Measurements from ENCODE around the gene BACH2. TPM values are rescaled to one million over a fixed set of nuclear protein-coding genes. Genes with fewer than 3 reads are reported as not detected.
"Not testable (repeated sequence)": the region's sequence is repeated elsewhere in the genome, so short reads cannot be mapped to it uniquely, and the experiment has no call there.

Gene BACH2
- total RNA-seq, 1 donor from 2014 or later, result 1.5 TPM

DNA sequence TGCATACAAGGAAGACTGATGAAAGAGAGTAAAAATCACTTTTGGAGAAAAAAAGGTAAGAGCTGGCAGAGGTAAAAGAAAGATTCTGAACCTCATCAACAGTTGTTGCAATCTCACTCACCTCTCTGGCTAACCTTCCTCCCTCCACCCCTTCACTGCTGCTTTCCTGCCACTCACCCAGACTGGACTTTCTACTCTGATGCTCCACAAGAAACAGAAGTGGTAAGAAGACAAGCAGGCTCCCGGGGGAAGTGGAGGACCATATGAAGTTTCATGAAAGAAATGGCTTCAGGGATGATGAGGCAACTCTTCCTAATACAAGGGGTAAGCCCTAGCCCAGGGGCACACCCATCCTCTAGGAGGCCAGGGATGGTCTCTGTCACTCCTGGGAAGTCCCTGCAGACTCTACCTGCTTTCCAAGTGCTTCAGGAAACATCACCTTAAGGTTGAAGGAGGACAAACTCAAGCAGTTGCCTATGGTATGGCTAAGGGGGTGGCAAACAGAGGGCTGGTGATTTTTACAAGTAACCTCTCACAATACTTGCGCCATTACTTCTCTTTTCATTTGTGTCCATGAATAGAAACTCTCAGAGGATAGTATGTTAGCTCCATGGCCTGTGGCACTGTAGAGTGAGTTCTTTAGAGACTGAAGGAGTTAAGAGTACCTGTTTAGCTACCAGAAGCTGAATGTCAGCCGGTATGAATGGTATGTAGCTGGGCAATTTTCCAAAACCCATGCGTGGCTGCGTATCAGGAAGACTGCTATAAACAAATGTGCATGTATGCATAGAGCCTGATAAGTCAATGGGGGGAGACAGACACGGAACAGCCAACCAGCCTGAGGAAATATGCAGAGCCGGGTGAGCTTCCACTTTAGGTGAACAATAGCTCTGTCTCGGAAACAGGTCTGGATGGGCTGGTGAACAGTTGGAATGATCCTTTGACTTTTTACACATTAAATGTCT is 112.0 kb downstream of the BACH2 start:
- DNase-seq (ENCODE audit: low read depth in 2 of 2), result peak; percentile 88 to 92

DNA sequence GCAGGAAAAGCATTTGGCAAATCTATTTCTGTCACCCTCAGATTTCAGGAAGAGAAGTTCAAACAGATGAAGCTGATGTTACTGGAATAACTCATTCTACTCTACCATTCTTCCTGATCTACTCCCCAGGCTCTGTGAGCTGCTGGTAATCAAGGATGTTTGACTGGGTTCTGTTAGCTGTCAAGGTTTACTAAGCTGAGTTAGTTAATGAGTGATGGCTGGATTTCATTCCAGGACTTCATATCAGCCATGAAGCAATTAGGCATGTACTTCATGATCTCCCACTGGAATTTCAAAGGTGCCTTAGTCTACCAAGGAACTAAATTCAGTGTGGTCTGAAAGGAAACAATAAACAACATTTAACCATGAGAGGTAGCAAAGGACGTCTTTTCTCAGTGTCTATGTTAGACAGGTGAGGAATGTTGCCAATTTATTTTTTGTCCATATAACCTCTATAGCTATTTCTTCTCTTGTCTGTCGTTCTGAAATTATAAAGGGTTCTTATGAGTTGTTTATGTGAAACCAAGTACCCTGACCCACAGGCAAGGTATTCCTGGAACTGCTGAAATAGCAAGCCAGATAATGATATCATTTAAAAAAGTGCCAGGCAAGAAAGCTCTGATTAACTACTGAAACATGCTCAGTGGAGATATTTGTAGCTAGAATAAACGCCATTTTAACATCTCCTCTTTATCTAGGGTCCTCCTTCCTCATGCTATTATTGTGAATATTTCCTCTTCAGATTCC is 112.9 kb downstream of the BACH2 start:
- no peak for DNase-seq (ENCODE audit: low read depth in 2 of 2)

DNA sequence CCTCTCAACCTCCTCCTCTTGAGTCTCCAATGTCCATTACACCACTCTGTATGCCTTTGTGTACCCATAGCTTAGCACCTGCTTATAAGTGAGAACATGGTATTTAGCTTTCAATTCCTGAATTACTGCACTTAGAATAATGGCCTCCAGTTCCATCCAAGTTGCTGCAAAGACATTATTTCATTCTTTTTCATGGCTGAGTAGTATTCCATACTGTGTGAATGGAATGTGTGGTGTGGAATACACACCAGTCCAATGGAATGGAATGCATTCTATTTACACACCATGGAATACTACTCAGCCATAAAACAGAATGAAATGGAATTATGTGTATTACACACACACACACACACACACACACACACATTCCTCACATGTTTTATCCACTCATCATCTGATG is 116.1 kb downstream of the BACH2 start:
- DNase-seq (ENCODE audit: low read depth in 2 of 2), result no peak

DNA sequence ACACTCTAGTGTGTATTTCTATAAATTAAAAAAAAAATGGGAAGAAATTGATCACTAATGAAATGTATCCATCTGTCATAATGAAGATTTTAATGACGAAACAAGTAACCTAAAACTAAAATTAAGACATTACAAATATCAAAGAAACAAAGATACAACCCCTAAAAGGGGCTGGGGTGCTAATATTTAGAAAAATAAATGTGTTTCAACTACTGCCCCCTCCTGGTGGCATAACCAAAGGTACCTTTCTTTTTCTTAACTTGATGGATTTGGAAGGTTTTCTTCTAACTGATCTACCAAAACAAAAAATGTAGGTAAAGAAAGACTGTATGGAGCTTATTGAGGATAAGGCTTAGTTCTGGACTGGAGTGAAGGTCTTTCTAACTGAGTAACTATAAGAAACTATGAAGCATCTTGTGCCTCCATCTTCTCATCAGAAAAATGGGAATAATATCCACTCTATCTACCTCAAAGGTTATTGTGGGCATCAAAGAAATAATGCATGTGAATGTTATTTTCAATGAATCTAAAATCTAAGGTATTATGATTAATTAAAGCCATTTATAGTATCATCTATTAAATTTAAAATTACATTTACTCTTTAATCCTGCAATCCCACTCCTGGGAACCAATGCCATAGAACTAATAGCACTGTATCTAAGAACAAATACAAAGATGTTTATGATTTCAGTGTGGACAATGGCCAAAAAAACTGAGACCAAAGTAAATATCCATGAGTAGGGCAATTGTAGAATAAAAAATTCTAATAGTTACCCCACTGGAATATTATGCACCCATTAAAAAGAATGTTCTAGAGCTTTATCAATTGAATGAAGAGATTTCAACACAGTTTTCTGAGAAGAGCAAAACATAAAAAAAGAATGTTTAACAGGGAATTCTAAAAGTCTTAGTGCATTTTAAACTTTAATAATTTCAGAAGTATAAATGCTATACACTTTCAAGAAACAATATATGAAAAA is 117.2 kb downstream of the BACH2 start:
- DNase-seq (ENCODE audit: low read depth in 2 of 2), result no peak

DNA sequence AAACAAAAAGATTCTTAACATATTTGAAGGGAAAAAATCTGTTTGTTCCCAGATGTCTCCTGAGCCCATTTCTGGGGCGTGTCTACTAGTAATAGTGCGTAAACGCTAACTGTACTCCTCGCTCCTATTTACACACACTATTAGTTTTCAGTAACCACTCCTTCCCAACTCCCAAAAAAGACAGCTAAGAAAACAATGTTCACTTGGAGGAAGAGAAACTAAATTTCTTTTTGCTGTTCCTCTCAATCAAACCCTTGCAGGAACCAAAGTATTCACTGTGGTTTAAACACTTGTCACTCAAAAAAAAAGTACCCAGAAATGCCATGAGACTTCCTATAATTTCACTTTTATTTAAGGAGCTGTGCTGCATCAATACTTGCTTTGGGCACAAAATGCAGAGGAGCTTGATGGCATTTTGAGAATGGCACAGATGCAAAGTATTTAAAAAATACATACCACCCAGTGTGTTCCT is 118.2 kb downstream of the BACH2 start:
- no peak for DNase-seq (ENCODE audit: low read depth in 2 of 2)

DNA sequence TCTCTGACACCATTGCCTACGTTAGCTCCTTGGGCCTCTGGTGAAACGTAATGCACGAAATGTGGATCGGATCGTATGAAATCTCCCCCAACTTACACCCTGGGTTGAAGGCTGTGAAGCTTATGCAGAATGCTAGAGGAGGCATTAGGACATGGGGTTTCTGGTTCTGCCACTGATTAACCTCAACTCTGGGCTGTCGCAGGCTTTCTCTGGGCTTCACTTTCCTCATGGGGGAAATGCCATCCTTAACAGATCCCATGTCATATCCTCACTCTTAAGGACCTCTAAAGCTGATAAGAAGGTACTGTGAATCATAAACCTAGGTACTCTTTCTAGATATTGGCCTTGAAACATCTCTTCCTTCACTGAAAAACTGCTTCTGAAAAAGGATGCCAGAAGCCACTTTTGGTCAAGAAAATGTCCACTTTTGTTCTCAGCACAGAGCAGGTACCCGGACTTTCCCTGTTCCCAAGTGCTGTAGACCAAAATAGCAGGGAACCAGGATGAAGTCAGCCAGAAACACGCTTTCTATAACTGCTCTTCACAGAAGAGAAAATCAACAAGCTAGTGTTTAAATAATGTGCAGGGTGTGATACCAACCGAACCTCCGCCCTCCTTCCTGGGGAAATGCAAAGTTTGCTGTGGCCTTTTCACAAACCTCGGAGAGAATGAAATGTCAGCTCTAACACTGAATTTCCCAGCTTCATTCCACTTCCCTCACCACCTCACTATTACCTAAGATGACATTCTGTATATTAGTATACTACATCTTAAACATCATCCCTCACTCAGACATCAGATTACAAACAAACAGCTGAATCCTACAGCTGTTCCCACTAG is 118.9 kb downstream of the BACH2 start:
- no peak for DNase-seq (ENCODE audit: low read depth in 2 of 2)

DNA sequence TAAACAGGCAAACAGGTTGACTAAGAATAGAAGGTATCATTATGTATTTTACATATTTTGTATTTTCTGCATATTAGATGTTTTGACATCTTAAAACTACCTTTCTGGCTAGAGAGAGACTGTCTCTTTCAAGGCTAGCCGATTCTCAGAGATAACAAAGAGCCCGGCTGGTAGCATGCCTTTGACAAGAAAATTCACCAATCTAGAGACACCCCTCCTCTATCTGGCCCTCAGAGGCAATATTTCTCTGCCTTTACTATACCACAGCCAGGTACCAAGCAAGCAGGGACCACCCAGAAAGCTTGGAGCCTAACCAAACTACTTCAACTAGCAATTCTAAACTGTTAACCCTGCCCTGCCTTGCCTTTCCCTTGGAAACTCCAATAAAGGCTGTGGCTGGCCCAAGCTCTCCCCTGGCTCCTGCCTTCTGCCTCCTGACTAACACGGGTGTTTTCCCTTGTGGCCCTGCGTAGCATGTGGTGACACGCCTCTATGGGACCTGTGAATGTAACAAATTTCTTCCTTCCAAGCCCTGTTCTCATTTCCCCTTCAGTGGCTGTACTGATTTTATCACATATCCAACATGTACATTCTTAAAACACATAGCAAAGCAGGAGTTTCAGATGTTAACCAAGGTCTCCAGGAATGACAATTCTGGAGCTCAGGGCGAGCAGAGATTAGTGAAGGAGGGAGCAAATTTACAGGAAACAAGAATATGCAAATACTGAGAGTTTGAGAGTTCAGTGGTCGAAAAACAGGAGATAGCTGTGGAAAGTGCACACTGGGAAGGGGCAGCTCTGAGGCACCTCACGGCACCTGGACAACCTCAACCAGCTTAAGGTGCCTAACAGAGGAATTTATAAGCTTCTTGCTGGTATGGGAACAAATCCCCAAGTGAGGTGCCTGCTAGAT is 120.8 kb downstream of the BACH2 start:
- no peak for DNase-seq (ENCODE audit: low read depth in 2 of 2)

DNA sequence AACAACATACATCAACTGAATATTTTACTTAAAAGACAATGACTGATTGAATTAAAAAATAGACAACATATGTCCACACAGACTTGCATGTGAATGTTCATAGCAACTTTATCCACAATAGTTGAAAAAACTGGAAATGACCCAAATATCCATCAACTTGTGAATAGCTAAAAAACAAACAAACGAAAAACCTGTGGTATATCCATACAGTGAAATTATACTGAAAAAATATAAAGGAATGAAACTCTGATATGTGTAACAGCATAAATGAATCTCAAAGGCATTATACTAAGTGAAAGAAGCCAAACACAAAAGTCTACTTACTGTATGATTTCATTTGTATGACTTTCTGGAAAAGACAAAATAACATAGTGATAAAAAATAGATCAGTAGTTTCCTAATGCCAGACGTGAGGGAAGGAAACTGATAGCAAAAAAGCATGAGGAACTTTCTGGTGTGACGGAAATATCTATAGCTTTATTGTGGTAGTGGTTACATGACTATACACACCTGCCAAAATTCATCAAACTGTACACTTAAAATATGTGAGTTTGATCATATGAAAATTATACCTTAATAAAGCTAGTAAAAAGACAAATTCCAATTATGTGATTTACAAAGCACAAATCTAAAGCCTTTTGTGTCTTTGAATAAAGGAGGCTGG is 123.2 kb downstream of the BACH2 start:
- no peak for DNase-seq (ENCODE audit: low read depth in 2 of 2)

DNA sequence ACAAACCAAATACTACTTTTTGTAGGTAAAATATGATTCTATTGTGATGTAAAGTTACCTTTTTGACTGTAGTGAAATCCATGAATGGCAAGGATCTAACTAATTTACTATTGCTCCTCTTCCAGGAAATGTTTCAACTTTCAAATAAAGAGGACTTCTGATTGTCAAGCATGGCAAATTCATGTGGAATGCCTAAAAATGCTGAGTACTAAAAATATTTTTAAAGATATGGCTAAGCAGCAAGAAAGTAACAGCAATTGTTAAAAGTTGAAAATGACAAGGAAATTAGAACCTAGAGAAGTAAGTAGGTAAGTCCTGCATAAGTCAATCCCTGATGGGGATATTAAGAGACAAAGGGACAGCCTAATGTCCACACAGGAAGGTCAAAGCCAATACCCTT is 126.0 kb downstream of the BACH2 start:
- no peak for DNase-seq (ENCODE audit: low read depth in 2 of 2)

DNA sequence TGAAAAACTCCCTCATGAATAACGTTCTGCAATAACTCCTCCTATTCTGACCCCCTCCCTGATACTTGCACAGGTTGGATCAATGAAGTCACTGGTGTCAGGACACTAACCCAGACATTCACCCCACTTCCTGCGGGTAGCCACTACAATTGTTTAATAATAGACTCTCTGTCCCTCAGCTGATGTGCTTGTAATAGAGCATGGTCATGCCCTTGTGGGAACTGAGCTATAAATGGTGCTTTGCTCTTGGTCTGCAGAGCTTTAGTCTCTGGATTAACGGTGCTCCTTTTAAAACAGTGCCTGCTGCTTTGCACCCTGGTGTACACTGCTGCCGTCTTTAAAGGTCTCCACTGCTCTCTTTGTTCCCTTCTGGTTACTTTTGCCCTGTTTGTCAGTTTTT is 127.3 kb downstream of the BACH2 start:
- DNase-seq (ENCODE audit: low read depth in 2 of 2), result no peak

DNA sequence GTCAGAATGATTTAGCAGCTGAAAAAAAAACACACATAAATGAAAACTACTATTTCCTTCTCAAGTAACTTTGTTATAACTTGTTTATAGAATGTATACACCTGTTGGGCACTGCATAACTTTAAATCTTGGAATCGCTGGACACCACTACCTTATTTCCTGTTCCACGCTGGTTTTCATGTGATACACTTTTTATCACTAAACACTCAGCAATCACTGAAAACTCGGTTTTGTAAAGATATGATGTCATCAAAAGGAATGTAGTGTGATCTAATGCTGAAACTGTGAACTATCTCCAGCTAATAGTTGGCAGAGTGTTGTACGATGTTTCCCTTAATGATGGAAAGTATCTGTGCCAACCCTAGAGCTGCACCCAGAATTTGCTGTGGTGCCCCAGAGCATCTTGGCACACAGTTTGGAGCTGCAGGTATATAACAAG is 127.9 kb downstream of the BACH2 start:
- peak; percentile 15 to 18 for DNase-seq (ENCODE audit: low read depth in 2 of 2)

DNA sequence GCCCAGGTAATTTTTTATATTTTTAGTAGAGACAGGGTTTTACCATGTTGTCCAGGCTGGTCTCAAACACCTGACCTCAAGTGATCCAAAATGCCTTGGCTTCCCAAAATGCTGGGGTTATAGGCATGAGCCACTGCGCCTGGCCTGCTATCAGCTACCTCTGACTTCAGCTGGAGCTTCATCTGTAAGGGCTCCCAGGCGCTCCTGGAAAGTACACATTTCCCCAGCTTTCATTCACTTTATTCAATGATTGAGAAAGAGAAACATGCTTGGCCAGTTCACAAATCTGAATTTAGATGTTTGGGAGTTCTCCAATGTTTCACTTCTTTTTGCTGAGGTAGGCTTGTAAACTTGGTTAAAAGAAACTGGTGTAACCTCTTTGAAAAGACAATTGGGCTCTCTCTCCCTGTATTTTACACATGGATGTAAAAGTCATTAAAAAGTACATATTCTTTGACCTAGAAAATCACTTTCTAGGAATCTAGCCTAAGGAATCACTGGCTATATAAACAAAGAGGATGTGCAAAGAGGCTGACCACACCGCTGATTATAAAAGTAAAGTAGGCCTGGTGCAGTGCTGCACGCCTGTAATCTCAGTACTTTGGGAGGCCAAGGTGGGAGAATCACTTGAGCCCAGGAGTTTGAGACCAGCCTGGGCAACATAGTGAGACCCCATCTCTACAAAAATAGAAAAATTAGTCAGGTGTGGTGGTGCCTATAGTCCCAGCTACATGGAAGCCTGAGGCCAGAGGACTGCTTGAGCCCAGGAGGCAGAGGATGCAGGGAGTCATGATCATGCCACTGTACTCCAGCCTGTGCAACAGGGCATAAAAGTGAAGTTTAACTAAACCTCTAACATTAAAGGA is 128.9 kb downstream of the BACH2 start:
- no peak for DNase-seq (ENCODE audit: low read depth in 2 of 2)

DNA sequence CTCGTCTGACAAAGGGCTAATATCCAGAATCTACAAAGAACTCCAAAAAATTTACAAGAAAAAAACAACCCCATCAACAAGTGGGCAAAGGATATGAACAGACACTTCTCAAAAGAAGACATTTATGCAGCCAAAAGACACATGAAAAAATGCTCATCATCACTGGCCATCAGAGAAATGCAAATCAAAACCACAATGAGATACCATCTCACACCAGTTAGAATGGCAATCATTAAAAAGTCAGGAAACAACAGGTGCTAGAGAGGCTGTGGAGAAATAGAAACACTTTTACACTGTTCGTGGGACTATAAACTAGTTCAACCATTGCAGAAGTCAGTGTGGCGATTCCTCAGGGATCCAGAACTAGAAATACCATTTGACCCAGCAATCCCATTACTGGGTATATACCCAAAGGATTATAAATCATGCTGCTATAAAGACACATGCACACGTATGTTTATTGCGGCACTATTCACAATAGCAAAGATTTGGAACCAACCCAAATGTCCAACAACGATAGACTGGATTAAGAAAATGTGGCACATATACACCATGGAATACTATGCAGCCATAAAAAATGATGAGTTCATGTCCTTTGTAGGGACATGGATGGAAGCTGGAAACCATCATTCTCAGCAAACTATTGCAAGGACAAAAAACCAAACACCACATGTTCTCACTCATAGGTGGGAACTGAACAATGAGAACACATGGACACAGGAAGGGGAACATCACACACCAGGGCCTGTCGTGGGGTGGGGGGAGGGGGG is 130.3 kb downstream of the BACH2 start:
- not testable (repeated sequence) for DNase-seq (ENCODE audit: low read depth in 2 of 2)

DNA sequence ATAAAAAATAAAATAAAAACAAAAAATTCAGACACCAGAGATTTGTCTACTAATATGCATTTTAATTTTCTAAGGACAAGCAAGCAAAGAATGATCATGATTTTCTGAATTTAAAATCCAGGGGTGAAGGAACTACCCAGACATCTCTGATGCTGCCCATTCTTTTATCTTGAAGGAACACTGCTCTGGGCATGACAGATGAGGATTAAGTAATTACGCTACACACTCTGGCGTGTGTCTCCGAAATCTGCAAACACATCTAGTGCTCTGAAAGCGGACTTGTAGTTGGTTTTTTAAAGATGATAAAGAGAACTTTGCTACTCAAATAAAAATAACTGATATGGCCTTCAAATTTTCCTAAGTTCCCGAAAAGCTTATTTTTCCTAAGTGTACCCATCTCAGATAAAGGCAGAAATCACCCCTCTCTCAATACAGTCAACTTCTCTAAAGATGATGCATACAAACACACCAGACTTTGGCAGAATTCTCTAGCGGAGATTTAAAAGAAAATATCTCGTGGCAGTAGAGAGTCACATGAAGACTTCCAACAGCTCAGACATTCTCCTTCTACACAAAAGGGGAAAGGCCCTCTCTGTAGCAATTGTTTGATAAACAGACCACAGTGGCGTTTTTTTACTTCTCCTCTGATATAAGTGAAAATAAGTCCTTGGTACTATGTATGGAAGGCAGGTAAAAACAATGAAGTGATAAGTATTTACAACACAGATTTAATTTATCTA is 133.8 kb downstream of the BACH2 start:
- no peak for DNase-seq (ENCODE audit: low read depth in 2 of 2)

DNA sequence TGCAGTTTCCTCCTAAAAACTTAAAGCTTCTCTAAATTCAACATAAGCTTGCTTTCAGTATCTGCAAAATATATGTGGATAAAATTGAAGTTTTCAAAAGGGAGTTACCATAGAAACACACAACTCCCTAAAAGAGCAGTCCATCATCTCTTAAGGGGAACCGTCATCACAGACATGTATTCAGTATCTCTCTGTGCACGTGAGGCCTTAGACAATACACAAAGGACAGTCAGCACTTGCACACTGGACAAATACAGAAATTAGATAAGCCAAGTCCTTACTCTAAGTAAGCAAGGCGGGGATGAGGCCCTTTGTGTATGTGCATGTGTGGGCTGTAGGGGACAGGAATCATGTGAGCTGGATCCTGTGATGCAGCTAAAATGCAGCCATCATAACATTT is 136.6 kb downstream of the BACH2 start:
- DNase-seq (ENCODE audit: low read depth in 2 of 2), result no peak

DNA sequence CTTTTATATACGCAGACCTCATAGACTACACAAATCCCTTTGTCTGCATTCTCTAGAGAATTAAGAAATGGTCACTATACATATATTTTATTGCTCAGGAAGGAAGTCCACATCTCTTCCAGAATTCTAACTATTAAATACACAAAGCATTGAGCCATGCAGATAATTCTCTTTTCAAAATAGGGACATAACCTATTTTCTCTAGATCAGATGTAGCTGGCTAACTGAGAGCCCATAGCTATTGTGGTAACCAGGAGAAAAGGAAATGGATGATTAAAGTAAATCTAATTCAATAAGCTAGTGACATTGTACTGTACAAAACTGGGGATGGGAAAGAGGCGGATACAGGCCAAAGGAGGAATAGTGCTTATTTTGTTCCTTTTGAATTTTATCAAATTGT is 137.2 kb downstream of the BACH2 start:
- no peak for DNase-seq (ENCODE audit: low read depth in 2 of 2)
